Liver (tissue), 9 donors: ENCODE results near the gene HRC. TPM values are rescaled to one million over a fixed set of nuclear protein-coding genes. Genes with fewer than 3 reads are reported as not detected.
A peak's percentile ranks its signal among the peaks of the same experiment; 100 is the strongest.

ENCODE experiments used
- DNase-seq: peaks from one replicate; pipeline ENCODE4 v3.0.0-alpha.2; 2017; ENCODE audit warnings: low spot score
- H3K27ac ChIP-seq, 2 donors: one replicate each; pipeline ENCODE4 v1.7.0; 2013; ENCODE audit warnings: inconsistent platforms in 2 of 2, low read length in 2 of 2, control low read depth in 1 of 2, low read depth in 1 of 2, mild to moderate bottlenecking in 1 of 2
- H3K27me3 ChIP-seq, 4 donors: one replicate each; pipeline versions ENCODE4 v1.6.1 to v1.7.0; 2013; ENCODE audit warnings: low read length in 3 of 4, inconsistent platforms in 1 of 4, mild to moderate bottlenecking in 1 of 4, moderate library complexity in 1 of 4; ENCODE audit not compliant: control insufficient read depth in 4 of 4, insufficient read depth in 4 of 4
- H3K36me3 ChIP-seq, 4 donors: one replicate each; pipeline versions ENCODE4 v1.6.1 to v1.7.0; 2013; ENCODE audit warnings: low read length in 3 of 4, mild to moderate bottlenecking in 3 of 4, low read depth in 1 of 4, moderate library complexity in 1 of 4; ENCODE audit not compliant: control insufficient read depth in 4 of 4, insufficient read depth in 3 of 4
- H3K4me1 ChIP-seq, 4 donors: one replicate each; pipeline versions ENCODE4 v1.6.1 to v1.7.0; 2013; ENCODE audit warnings: low read length in 3 of 4, mild to moderate bottlenecking in 3 of 4, moderate library complexity in 1 of 4; ENCODE audit not compliant: control insufficient read depth in 4 of 4, insufficient read depth in 4 of 4
- H3K4me3 ChIP-seq, 3 donors: one replicate each; pipeline versions ENCODE4 v1.6.1 to v1.7.0; 2013; ENCODE audit warnings: low read length in 3 of 3, control low read depth in 1 of 3, low read depth in 1 of 3, mild to moderate bottlenecking in 1 of 3
- H3K9ac ChIP-seq, 2 donors: one replicate each; pipeline ENCODE4 v1.7.0; 2013; ENCODE audit warnings: low read length in 2 of 2, mild to moderate bottlenecking in 2 of 2, moderate library complexity in 2 of 2, control low read depth in 1 of 2, low read depth in 1 of 2
- H3K9me3 ChIP-seq, 4 donors: one replicate each; pipeline versions ENCODE4 v1.6.1 to v1.7.0; 2013; ENCODE audit warnings: low read length in 3 of 4; ENCODE audit not compliant: control insufficient read depth in 4 of 4
- CTCF ChIP-seq: fragments of 150-350 bp; IDR thresholded peaks from 2 replicates; pipeline ENCODE4 v1.5.1; 2017; ENCODE audit warnings: improper control_type of control experiment, low read depth, low read length; ENCODE audit not compliant: missing input control
- EGR1 ChIP-seq, 2 donors: IDR thresholded peaks; 2 replicates each; pipeline ENCODE4 v1.6.1; 2016 to 2018; ENCODE audit warnings: antibody characterized with exemption in 2 of 2, low read depth in 2 of 2
- FOXA1 ChIP-seq: IDR thresholded peaks from 2 replicates; pipeline ENCODE4 v1.6.1; 2016; ENCODE audit warnings: antibody characterized with exemption
- FOXA2 ChIP-seq: IDR thresholded peaks from 2 replicates; pipeline ENCODE4 v1.6.1; 2016; ENCODE audit warnings: antibody characterized with exemption
- GABPA ChIP-seq, 2 donors: IDR thresholded peaks in 1 of 2; conservative IDR thresholded peaks in 1 of 2; 2 replicates each; pipeline ENCODE4 v1.6.1; 2016; ENCODE audit warnings: antibody characterized with exemption in 2 of 2, mild to moderate bottlenecking in 1 of 2, moderate library complexity in 1 of 2
- HNF4A ChIP-seq, 2 donors: conservative IDR thresholded peaks; 2 replicates each; pipeline ENCODE4 v1.6.1; 2016; ENCODE audit warnings: antibody characterized with exemption in 2 of 2, mild to moderate bottlenecking in 2 of 2
- HNF4G ChIP-seq: IDR thresholded peaks from 2 replicates; pipeline ENCODE4 v1.6.1; 2016; ENCODE audit warnings: antibody characterized with exemption
- JUND ChIP-seq, 2 donors: IDR thresholded peaks; 2 replicates each; pipeline ENCODE4 v1.6.1; 2016; ENCODE audit warnings: antibody characterized with exemption in 2 of 2
- NR2F2 ChIP-seq: IDR thresholded peaks from 2 replicates; pipeline ENCODE4 v1.6.1; 2016; ENCODE audit warnings: antibody characterized with exemption
- RAD21 ChIP-seq, 2 donors: IDR thresholded peaks; 2 replicates each; pipeline ENCODE4 v1.6.1; 2016; ENCODE audit warnings: antibody characterized with exemption in 2 of 2, mild to moderate bottlenecking in 2 of 2
- REST ChIP-seq: IDR thresholded peaks from 2 replicates; pipeline ENCODE4 v1.6.1; 2016; ENCODE audit warnings: antibody characterized with exemption, mild to moderate bottlenecking
- RXRA ChIP-seq, 2 donors: IDR thresholded peaks; 2 replicates each; pipeline ENCODE4 v1.6.1; 2017 to 2018; ENCODE audit warnings: antibody characterized with exemption in 2 of 2, mild to moderate bottlenecking in 1 of 2
- SP1 ChIP-seq: IDR thresholded peaks from 2 replicates; pipeline ENCODE4 v1.6.1; 2018; ENCODE audit warnings: antibody characterized with exemption, mild to moderate bottlenecking
- TAF1 ChIP-seq: conservative IDR thresholded peaks from 2 replicates; pipeline ENCODE4 v1.6.1; 2016; ENCODE audit warnings: antibody characterized with exemption, mild to moderate bottlenecking
- YY1 ChIP-seq: IDR thresholded peaks from 2 replicates; pipeline ENCODE4 v1.6.1; 2016; ENCODE audit warnings: antibody characterized with exemption, mild to moderate bottlenecking
- WGBS: extraction: QIAGEN DNeasy Blood & Tissue Kit; methylation state at CpG from one replicate; pipeline ENCODE4 v1.1.7; 2013; 5-methylcytosine and 5-hydroxymethylcytosine counted together
- polyA plus RNA-seq, 2 donors: library from polyadenylated mRNA; stranded (reverse) in 1 of 2; unstranded in 1 of 2; fragments of 200-250 nt in 1 of 2; fragments of >200 nt in 1 of 2; fragmentation: Nextera tagmentation in 1 of 2; extraction: Ambion mirVana in 1 of 2; gene quantifications; one replicate each; pipeline versions ENCODE4 v1.2.1 to v1.2.3, GENCODE V29; 2013 to 2015
- total RNA-seq, 2 donors: library from RNA; depleted of rRNA; stranded (reverse); fragments of >200 nt; gene quantifications; one replicate each; pipeline ENCODE4 v1.2.3, GENCODE V29; 2014
- TF ChIP-seq, protein P1 (sequence below): IDR thresholded peaks from 2 replicates; pipeline ENCODE4 v1.6.1; 2016; ENCODE audit warnings: antibody characterized with exemption
- TF ChIP-seq, protein P2 (sequence below): IDR thresholded peaks from 2 replicates; pipeline ENCODE4 v1.6.1; 2016; ENCODE audit warnings: antibody characterized with exemption
- TF ChIP-seq, protein P3 (sequence below): IDR thresholded peaks from 2 replicates; pipeline ENCODE4 v1.6.1; 2016; ENCODE audit warnings: antibody characterized with exemption
- donor health status: healthy.
- donor health status: healthy.
- donor health status: healthy.
- donor health status: healthy.
- donor health status: healthy.

Gene HRC
- total and polyA plus RNA-seq, 4 donors: 0.25 to 1.2 (median 0.84) TPM

- TF ChIP-seq, protein P1, sequence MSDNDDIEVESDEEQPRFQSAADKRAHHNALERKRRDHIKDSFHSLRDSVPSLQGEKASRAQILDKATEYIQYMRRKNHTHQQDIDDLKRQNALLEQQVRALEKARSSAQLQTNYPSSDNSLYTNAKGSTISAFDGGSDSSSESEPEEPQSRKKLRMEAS: no peak
- TF ChIP-seq HNF4A (conservative IDR thresholded peaks at IDR 0.05) (no peak), FOXA1 (no peak), GABPA (IDR thresholded peaks at IDR 0.05 in 1 of 2, conservative IDR thresholded peaks at IDR 0.05 in 1 of 2) (no peak), SP1 (no peak), JUND (IDR thresholded peaks at IDR 0.05) (no peak), EGR1 (IDR thresholded peaks at IDR 0.05; ENCODE audit: low read depth in 2 of 2) (no peak), REST (no peak), TAF1 (no peak), FOXA2 (no peak), HNF4G (no peak), NR2F2 (no peak), RXRA (IDR thresholded peaks at IDR 0.05) (no peak), RAD21 (IDR thresholded peaks at IDR 0.05) (no peak)
- TF ChIP-seq, protein P2, sequence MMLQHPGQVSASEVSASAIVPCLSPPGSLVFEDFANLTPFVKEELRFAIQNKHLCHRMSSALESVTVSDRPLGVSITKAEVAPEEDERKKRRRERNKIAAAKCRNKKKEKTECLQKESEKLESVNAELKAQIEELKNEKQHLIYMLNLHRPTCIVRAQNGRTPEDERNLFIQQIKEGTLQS: no peak
- Histone ChIP-seq H3K9ac (no peak overlapping the region), H3K27me3 (no peaks in the 10 kb centered on the region), H3K4me3 (no peak overlapping the region), H3K9me3 (no peaks in the 10 kb centered on the region), H3K27ac (no peak overlapping the region), H3K36me3 (peaks cover 0 to 2% (median under 1%) of the 10 kb centered on the region in 4 donors), H3K4me1 (no peaks in the 10 kb centered on the region)
- DNase-seq: peak; percentile 34
- WGBS: 89% methylated on average over 29 of the region's 29 CpGs
These were observed 45.2 kb upstream of the HRC start for GRCh38 chr19:49200238-49200862.

DNA sequence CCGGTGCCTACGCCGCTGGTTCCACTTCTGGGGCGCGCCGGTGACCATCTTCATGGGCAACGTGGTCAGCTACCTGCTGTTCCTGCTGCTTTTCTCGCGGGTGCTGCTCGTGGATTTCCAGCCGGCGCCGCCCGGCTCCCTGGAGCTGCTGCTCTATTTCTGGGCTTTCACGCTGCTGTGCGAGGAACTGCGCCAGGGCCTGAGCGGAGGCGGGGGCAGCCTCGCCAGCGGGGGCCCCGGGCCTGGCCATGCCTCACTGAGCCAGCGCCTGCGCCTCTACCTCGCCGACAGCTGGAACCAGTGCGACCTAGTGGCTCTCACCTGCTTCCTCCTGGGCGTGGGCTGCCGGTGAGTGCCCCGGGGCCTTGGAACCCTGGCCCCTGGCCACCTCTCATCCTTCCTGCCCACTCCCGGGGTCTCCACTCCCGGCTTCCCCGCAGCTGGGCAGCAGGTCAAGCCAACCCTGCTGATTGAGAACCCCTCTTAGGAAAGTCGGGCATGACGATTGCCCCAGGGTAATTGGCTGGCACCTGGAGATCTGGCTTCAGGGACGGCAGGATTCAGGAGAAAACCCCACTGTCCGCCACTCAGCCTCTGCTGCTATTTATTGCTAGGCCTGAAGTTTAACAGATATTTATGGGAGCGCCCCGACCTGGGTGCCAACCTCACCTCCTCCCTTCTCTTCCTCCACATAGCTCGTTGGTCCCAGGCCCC lies 41.5 kb upstream of the HRC start:
- Histone ChIP-seq H3K27me3 (no peaks in the 10 kb centered on the region), H3K4me3 (no peak overlapping the region), H3K27ac (no peak overlapping the region), H3K36me3 (peaks cover 0 to 1% (median 0%) of the 10 kb centered on the region in 4 donors), H3K9me3 (no peaks in the 10 kb centered on the region), H3K9ac (no peak overlapping the region), H3K4me1 (no peaks in the 10 kb centered on the region)
- no peak for DNase-seq
- WGBS: 66% methylated on average over 40 of the region's 40 CpGs
- TF ChIP-seq NR2F2 (no peak), HNF4G (no peak), FOXA2 (no peak), REST (no peak), RAD21 (IDR thresholded peaks at IDR 0.05) (no peak), HNF4A (conservative IDR thresholded peaks at IDR 0.05) (no peak), EGR1 (IDR thresholded peaks at IDR 0.05; ENCODE audit: low read depth in 2 of 2) (no peak), GABPA (IDR thresholded peaks at IDR 0.05 in 1 of 2, conservative IDR thresholded peaks at IDR 0.05 in 1 of 2) (no peak), FOXA1 (no peak), YY1 (no peak), TAF1 (no peak), SP1 (no peak), JUND (IDR thresholded peaks at IDR 0.05) (no peak), CTCF (no peak)
- TF ChIP-seq, protein P2: no peak
- TF ChIP-seq, protein P3, sequence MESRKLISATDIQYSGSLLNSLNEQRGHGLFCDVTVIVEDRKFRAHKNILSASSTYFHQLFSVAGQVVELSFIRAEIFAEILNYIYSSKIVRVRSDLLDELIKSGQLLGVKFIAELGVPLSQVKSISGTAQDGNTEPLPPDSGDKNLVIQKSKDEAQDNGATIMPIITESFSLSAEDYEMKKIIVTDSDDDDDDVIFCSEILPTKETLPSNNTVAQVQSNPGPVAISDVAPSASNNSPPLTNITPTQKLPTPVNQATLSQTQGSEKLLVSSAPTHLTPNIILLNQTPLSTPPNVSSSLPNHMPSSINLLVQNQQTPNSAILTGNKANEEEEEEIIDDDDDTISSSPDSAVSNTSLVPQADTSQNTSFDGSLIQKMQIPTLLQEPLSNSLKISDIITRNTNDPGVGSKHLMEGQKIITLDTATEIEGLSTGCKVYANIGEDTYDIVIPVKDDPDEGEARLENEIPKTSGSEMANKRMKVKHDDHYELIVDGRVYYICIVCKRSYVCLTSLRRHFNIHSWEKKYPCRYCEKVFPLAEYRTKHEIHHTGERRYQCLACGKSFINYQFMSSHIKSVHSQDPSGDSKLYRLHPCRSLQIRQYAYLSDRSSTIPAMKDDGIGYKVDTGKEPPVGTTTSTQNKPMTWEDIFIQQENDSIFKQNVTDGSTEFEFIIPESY: no peak
